MM.1S (cell line): Measurements from ENCODE around the gene ACIN1.

Experiments
- CTCF ChIP-seq: fragments of 300-600 bp; sonication (generic); IDR thresholded peaks from 2 replicates; pipeline ENCODE4 v1.5.1; 2016; ENCODE audit warnings: antibody characterized with exemption, low read length, mixed read lengths
- EZH2 ChIP-seq: fragments of 300-600 bp; sonication (generic); optimal IDR thresholded peaks from 2 replicates; pipeline ENCODE3; 2017; ENCODE audit warnings: low read depth, mild to moderate bottlenecking, antibody characterized with exemption, low read length, mixed read lengths

- no peak for TF ChIP-seq CTCF
- no peak for TF ChIP-seq EZH2
Observed at GRCh38 chr14:23044840-23045239, 50.1 kb downstream of the ACIN1 start.
